HFFc6 (cell line): ENCODE data around the gene HNRNPA3. TPM values are rescaled to one million over a fixed set of nuclear protein-coding genes. Genes with fewer than 3 reads are reported as not detected.

Experiments used
- DNase-seq: peaks from one replicate; pipeline ENCODE4 v3.0.0-alpha.2; 2018
- H3K27ac Mint-ChIP-seq: 2 replicates; pipeline ENCODE4 v1.8.0; 2020; ENCODE audit warnings: mild to moderate bottlenecking, mixed read lengths
- H3K27me3 Mint-ChIP-seq: 2 replicates; pipeline ENCODE4 v1.8.0; 2021; ENCODE audit warnings: mild to moderate bottlenecking, moderate library complexity, mixed read lengths; ENCODE audit not compliant: insufficient read depth
- H3K36me3 Mint-ChIP-seq: 2 replicates; pipeline ENCODE4 v1.8.0; 2021; ENCODE audit warnings: low read depth, mixed read lengths
- H3K4me1 Mint-ChIP-seq: 2 replicates; pipeline ENCODE4 v1.8.0; 2020; ENCODE audit warnings: low read depth, mixed read lengths
- H3K4me3 Mint-ChIP-seq: 2 replicates; pipeline ENCODE4 v1.8.0; 2020; ENCODE audit warnings: mild to moderate bottlenecking, moderate library complexity, mixed read lengths
- H3K9me3 Mint-ChIP-seq: 2 replicates; pipeline ENCODE4 v1.8.0; 2020; ENCODE audit warnings: mild to moderate bottlenecking, mixed read lengths
- CTCF ChIP-seq: fragments of 200-600 bp; sonication (generic); IDR thresholded peaks from 2 replicates; pipeline ENCODE4 v1.5.0; 2021; ENCODE audit warnings: antibody characterized with exemption, mild to moderate bottlenecking
- total RNA-seq, 6 experiments: library from RNA; stranded (reverse); fragmentation: NEBNext Ultra II Directional; extraction: Animal tissue kit (Norgen Biotek cat#: 25700); gene quantifications; 2 replicates in 1 of 6; 3 replicates in 5 of 6; pipeline ENCODE4 v1.2.3, GENCODE V29; 2021

The HNRNPA3 gene
- total RNA-seq, 6 experiments from 2014 or later, result 165 to 253 (median 205) TPM

- no peak for DNase-seq
- H3K4me3 Mint-ChIP-seq, result no peak overlapping the region
- no peaks in the 10 kb centered on the region for H3K9me3 Mint-ChIP-seq
- no peak for TF ChIP-seq CTCF
- H3K4me1 Mint-ChIP-seq, result peaks cover 38% of the 10 kb centered on the region
- 0 out of 2 replicates have a peak overlapping the region, but pooled peaks have one; percentile 2 for H3K27ac Mint-ChIP-seq
- H3K27me3 Mint-ChIP-seq, result peaks cover 6% of the 10 kb centered on the region
- H3K36me3 Mint-ChIP-seq, result peaks cover 59% of the 10 kb centered on the region
Observed at GRCh38 chr2:177232098-177232704, 19.6 kb downstream of the HNRNPA3 start.

GRCh38 chr2:177234267-177234666 lies 21.7 kb downstream of the HNRNPA3 start:
- no peak overlapping the region for H3K4me3 Mint-ChIP-seq
- peaks cover 45% of the 10 kb centered on the region for H3K36me3 Mint-ChIP-seq
- peaks cover 50% of the 10 kb centered on the region for H3K4me1 Mint-ChIP-seq
- peaks cover 5% of the 10 kb centered on the region for H3K27me3 Mint-ChIP-seq
- DNase-seq, result no peak
- no peak for TF ChIP-seq CTCF
- H3K9me3 Mint-ChIP-seq, result no peaks in the 10 kb centered on the region
- H3K27ac Mint-ChIP-seq, result peak overlapping the region; percentile 9; the same call in 1 of the 2 replicates

- peak; percentile 51; the same call in 1 of the 2 replicates for TF ChIP-seq CTCF
- no peak for DNase-seq
- no peaks in the 10 kb centered on the region for H3K9me3 Mint-ChIP-seq
- no peak overlapping the region for H3K4me3 Mint-ChIP-seq
- peaks cover 39% of the 10 kb centered on the region for H3K36me3 Mint-ChIP-seq
- H3K4me1 Mint-ChIP-seq, result peaks cover 60% of the 10 kb centered on the region
- H3K27ac Mint-ChIP-seq, result peak overlapping the region; percentile 12; the same call in 1 of the 2 replicates
- H3K27me3 Mint-ChIP-seq, result no peaks in the 10 kb centered on the region
Observed at GRCh38 chr2:177235855-177236437, 23.4 kb downstream of the HNRNPA3 start.

GRCh38 chr2:177237932-177238331 lies 25.3 kb downstream of the HNRNPA3 start:
- no peaks in the 10 kb centered on the region for H3K9me3 Mint-ChIP-seq
- H3K4me3 Mint-ChIP-seq, result no peak overlapping the region
- no peaks in the 10 kb centered on the region for H3K27me3 Mint-ChIP-seq
- no peak for DNase-seq
- TF ChIP-seq CTCF, result no peak
- H3K36me3 Mint-ChIP-seq, result peaks cover 25% of the 10 kb centered on the region
- H3K27ac Mint-ChIP-seq, result peak overlapping the region; percentile 1; the same call in 1 of the 2 replicates
- peaks cover 71% of the 10 kb centered on the region for H3K4me1 Mint-ChIP-seq

- peak overlapping the region; percentile 98 for H3K27ac Mint-ChIP-seq
- no peaks in the 10 kb centered on the region for H3K9me3 Mint-ChIP-seq
- H3K4me3 Mint-ChIP-seq, result no peak overlapping the region
- TF ChIP-seq CTCF, result no peak
- no peak for DNase-seq
- H3K4me1 Mint-ChIP-seq, result peaks cover 73% of the 10 kb centered on the region
- peaks cover 18% of the 10 kb centered on the region for H3K36me3 Mint-ChIP-seq
- H3K27me3 Mint-ChIP-seq, result no peaks in the 10 kb centered on the region
Observed at GRCh38 chr2:177239053-177239452, 26.5 kb downstream of the HNRNPA3 start.
